ENCODE measurements around the gene C11orf24. TPM values are rescaled to one million over a fixed set of nuclear protein-coding genes. Genes with fewer than 3 reads are reported as not detected.
"Not testable (repeated sequence)": the region's sequence is repeated elsewhere in the genome, so short reads cannot be mapped to it uniquely, and the experiment has no call there.

The C11orf24 gene
- total and polyA plus RNA-seq, 2 of the 8 experiments (the other 6 are each of a cell fraction or from before 2014, with no cell fraction given) = 45.4 to 51.7 TPM

DNA sequence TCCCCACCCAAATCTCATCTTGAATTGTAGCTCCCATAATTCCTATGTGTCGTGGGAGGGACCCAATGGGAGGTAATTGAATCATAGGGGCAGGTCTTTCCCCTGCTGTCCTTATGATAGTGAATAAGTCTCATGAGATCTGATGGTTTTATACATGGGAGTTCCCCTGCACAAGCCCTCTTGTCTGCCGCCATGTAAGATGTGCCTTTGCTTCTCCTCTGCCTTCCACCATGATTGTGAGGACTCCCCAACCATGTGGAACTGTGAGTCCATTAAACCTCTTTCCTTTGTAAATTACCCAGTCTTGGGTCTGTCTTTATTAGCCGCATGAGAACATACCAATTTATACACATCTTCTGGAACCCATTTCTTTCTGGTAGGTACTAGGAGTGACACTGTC, 12.8 kb upstream of the C11orf24 start:
- not testable (repeated sequence) for H3K4me3 ChIP-seq (ENCODE audit: extremely low read depth in 1 of 4, insufficient read depth in 2 of 4, low read depth in 3 of 4, low read length in 4 of 4); H3K18ac ChIP-seq (ENCODE audit: extremely low read depth, low read length); H3K4ac ChIP-seq (replicated peaks; ENCODE audit: insufficient read length, low read depth, low read length); H4K8ac ChIP-seq (ENCODE audit: extremely low read depth, insufficient read depth, low read length); H4K91ac ChIP-seq (replicated peaks; ENCODE audit: insufficient read length, low read length); H2BK12ac ChIP-seq (ENCODE audit: low read depth, low read length); H4K5ac ChIP-seq (ENCODE audit: insufficient read length, low read depth, low read length); H2BK15ac ChIP-seq (ENCODE audit: low read length); H3K14ac ChIP-seq (ENCODE audit: insufficient read length); H3K27me3 ChIP-seq (replicated peaks in 1 of 4; ENCODE audit: control insufficient read depth in 3 of 4, extremely low read depth in 1 of 4, insufficient read depth in 3 of 4, low read length in 3 of 4); H4K20me1 ChIP-seq (replicated peaks in 1 of 2; ENCODE audit: control insufficient read depth in 1 of 2, insufficient read depth in 2 of 2, low read length in 2 of 2); H3K4me1 ChIP-seq (replicated peaks in 1 of 4; ENCODE audit: control insufficient read depth in 3 of 4, insufficient read depth in 4 of 4, low read length in 3 of 4); H2AK5ac ChIP-seq (ENCODE audit: low read depth, low read length); H2BK5ac ChIP-seq (ENCODE audit: low read depth, low read length); H3K9ac ChIP-seq (replicated peaks in 1 of 4; ENCODE audit: extremely low read depth in 1 of 4, low read depth in 3 of 4, low read length in 3 of 4); H3K36me3 ChIP-seq (ENCODE audit: control insufficient read depth in 2 of 4, insufficient read depth in 4 of 4, low read length in 3 of 4); H3K56ac ChIP-seq (replicated peaks; ENCODE audit: insufficient read length, low read depth, low read length); H3K79me2 ChIP-seq (ENCODE audit: control insufficient read depth in 1 of 2, insufficient read depth in 2 of 2, low read length in 2 of 2); H3K79me1 ChIP-seq (ENCODE audit: low read depth, low read length); H2BK20ac ChIP-seq (ENCODE audit: low read length); H2AFZ ChIP-seq (ENCODE audit: low read length); DNase-seq (ENCODE audit: low read depth in 1 of 2, low spot score in 2 of 2); H3K4me2 ChIP-seq (ENCODE audit: insufficient read depth in 1 of 2, low read depth in 2 of 2, low read length in 2 of 2); H3K27ac ChIP-seq (ENCODE audit: low read depth, low read length); H3K23ac ChIP-seq (ENCODE audit: insufficient read length); H3K9me3 ChIP-seq (ENCODE audit: insufficient read depth in 2 of 2, low read depth in 1 of 2, low read length in 1 of 2); H3K23me2 ChIP-seq (ENCODE audit: low read depth, low read length); H2BK120ac ChIP-seq (replicated peaks; ENCODE audit: low read depth, low read length); FAIRE-seq
- WGBS, 2 experiments (ENCODE audit: extremely low coverage in 1 of 2, insufficient coverage in 1 of 2, insufficient read length in 1 of 2, insufficient replicate concordance in 2 of 2, low coverage in 1 of 2, low lambda C conversion rate in 2 of 2, missing lambda C conversion rate in 1 of 2) = 81% methylated on average over 3 of the region's 3 CpGs; no CpG with 5 or more reads in 1 of the 2 experiments
- CTCF ChIA-PET (ENCODE audit: partially characterized antibody) = interaction anchor here (0.6 to 1.1 kb wide), 3 partner anchors 11 to 48 kb away, joined by 3 to 5 read pairs (median 3); no protein-coding TSS in a partner anchor
- POLR2A ChIA-PET (ENCODE audit: partially characterized antibody) = interaction anchor here (0.7 to 1.6 kb wide), 2 partner anchors 13 to 27 kb away, joined by 3 read pairs; partner anchors contain the start of gene C11orf24
